Peyer's patch (tissue), 4 donors: Measurements from ENCODE around the gene CEP83. TPM values are rescaled to one million over a fixed set of nuclear protein-coding genes. Genes with fewer than 3 reads are reported as not detected.

Experiments used
- DNase-seq, 3 donors: peaks; one replicate each; pipeline ENCODE4 v3.0.0-alpha.2; 2017 to 2019
- H3K27ac ChIP-seq, 4 donors: fragments of 200-600 bp; sonication (generic); one replicate each; pipeline ENCODE4 v1.5.1; 2016 to 2019
- H3K27me3 ChIP-seq, 2 donors: fragments of 200-600 bp; sonication (generic); one replicate each; pipeline ENCODE4 v1.5.1; 2019
- H3K36me3 ChIP-seq, 3 donors: fragments of 200-600 bp; sonication (generic); one replicate each; pipeline ENCODE4 v1.5.1; 2016 to 2019
- H3K4me1 ChIP-seq, 4 donors: fragments of 200-600 bp; sonication (generic); one replicate each; pipeline ENCODE4 v1.5.1; 2016 to 2019
- H3K4me3 ChIP-seq, 4 donors: fragments of 200-600 bp; sonication (generic); 1 replicate in 3 of 4; 2 replicates in 1 of 4; pipeline ENCODE4 v1.5.1; 2016 to 2019; ENCODE audit warnings: mild to moderate bottlenecking in 1 of 4
- H3K9me3 ChIP-seq, 4 donors: fragments of 200-600 bp; sonication (generic); one replicate each; pipeline ENCODE4 v1.5.1; 2016 to 2019; ENCODE audit warnings: mild to moderate bottlenecking in 1 of 4
- CTCF ChIP-seq, 6 experiments: fragments of 450-650 bp in 4 of 6; fragments of 200-600 bp in 2 of 6; sonication (generic) in 1 of 6; IDR thresholded peaks; one replicate each; pipeline ENCODE4 v1.5.1; 2017 to 2019; ENCODE audit warnings: antibody characterized with exemption in 6 of 6, mild to moderate bottlenecking in 3 of 6, moderate library complexity in 1 of 6
- POLR2A ChIP-seq, 2 donors: fragments of 450-650 bp; IDR thresholded peaks; one replicate each; pipeline ENCODE4 v1.5.1; 2017; ENCODE audit warnings: antibody characterized with exemption in 2 of 2, mild to moderate bottlenecking in 2 of 2, moderate library complexity in 2 of 2
- total RNA-seq, 4 donors: library from RNA; depleted of rRNA; stranded (reverse); fragments of >200 nt; gene quantifications; one replicate each; pipeline ENCODE4 v1.1.0, GENCODE V29; 2016

The CEP83 gene
- total RNA-seq, 4 donors from 2014 or later = 7.2 to 69.3 (median 17.4) TPM

- DNase-seq = peak in 1 of 3 donors; percentile 33
- TF ChIP-seq CTCF (IDR thresholded peaks at IDR 0.05) = no peak
- no peak for TF ChIP-seq POLR2A (IDR thresholded peaks at IDR 0.05)
Observed at GRCh38 chr12:94488463-94488862, 28.8 kb upstream of the CEP83 start.

GRCh38 chr12:94481734-94482133 lies 22.1 kb upstream of the CEP83 start:
- Histone ChIP-seq H3K9me3 (no peaks in the 10 kb centered on the region), H3K4me1 (no peaks in the 10 kb centered on the region), H3K27ac (no peak overlapping the region), H3K36me3 (no peaks in the 10 kb centered on the region), H3K27me3 (no peaks in the 10 kb centered on the region), H3K4me3 (no peak overlapping the region)
- DNase-seq = no peak
- no peak for TF ChIP-seq CTCF (IDR thresholded peaks at IDR 0.05)
- TF ChIP-seq POLR2A (IDR thresholded peaks at IDR 0.05) = no peak

More at GRCh38 chr12:94488463-94488862, 28.8 kb upstream of the CEP83 start:
- Histone ChIP-seq H3K27ac (no peak overlapping the region), H3K36me3 (no peaks in the 10 kb centered on the region), H3K27me3 (no peaks in the 10 kb centered on the region), H3K9me3 (no peaks in the 10 kb centered on the region), H3K4me1 (no peaks in the 10 kb centered on the region), H3K4me3 (no peak overlapping the region)

DNA sequence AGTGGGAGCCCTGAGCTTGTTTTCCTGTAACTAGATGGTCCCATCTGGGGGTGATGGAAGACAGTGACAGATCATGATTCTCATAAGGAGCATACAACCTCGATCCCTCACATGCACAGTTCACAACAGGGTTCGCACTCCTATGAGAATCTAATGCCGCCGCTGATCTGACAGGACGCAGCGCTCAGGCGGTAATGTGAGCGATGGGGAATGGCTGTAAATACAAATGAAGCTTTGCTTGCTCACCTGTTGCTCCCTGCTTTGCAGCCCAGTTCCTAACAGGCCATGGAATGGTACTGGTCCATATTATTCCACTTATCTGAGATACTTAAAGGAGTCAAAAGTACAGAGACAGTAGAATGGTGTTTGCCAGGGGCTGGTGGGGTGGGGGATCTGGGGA lies 9.9 kb upstream of the CEP83 start:
- no peak for DNase-seq
- H3K27me3 ChIP-seq = no peaks in the 10 kb centered on the region
- no peak overlapping the region for H3K4me3 ChIP-seq
- no peaks in the 10 kb centered on the region for H3K9me3 ChIP-seq
- H3K4me1 ChIP-seq = no peaks in the 10 kb centered on the region
- H3K36me3 ChIP-seq = no peaks in the 10 kb centered on the region
- TF ChIP-seq POLR2A (IDR thresholded peaks at IDR 0.05) (no peak), CTCF (IDR thresholded peaks at IDR 0.05) (no peak)
- no peak overlapping the region for H3K27ac ChIP-seq

- Histone ChIP-seq H3K9me3 (no peaks in the 10 kb centered on the region), H3K4me1 (no peaks in the 10 kb centered on the region), H3K27ac (peak overlapping the region; percentile 85 to 88 (median 88)), H3K36me3 (no peaks in the 10 kb centered on the region), H3K4me3 (peak overlapping the region; percentile 66 to 85 (median 75)), H3K27me3 (no peaks in the 10 kb centered on the region)
- TF ChIP-seq CTCF (IDR thresholded peaks at IDR 0.05) (no peak), POLR2A (IDR thresholded peaks at IDR 0.05) (no peak)
- no peak for DNase-seq
Observed at GRCh38 chr12:94460616-94460959, 921 bp upstream of the CEP83 start.

GRCh38 chr12:94458877-94459727 lies 565 bp downstream of the CEP83 start:
- Histone ChIP-seq H3K9me3 (no peaks in the 10 kb centered on the region), H3K27ac (peak overlapping the region; percentile 85 to 88 (median 88)), H3K27me3 (no peaks in the 10 kb centered on the region), H3K36me3 (no peaks in the 10 kb centered on the region), H3K4me3 (peak overlapping the region; percentile 66 to 85 (median 75)), H3K4me1 (no peaks in the 10 kb centered on the region)
- TF ChIP-seq POLR2A (IDR thresholded peaks at IDR 0.05) (no peak), CTCF (IDR thresholded peaks at IDR 0.05) (no peak)
- no peak for DNase-seq
